RPMI8226 (cell line): ENCODE results near the gene ZNF618.

Source experiments
- DNase-seq: peaks from one replicate; pipeline ENCODE4 v3.0.0-alpha.2; 2015

Gene ZNF618

DNA sequence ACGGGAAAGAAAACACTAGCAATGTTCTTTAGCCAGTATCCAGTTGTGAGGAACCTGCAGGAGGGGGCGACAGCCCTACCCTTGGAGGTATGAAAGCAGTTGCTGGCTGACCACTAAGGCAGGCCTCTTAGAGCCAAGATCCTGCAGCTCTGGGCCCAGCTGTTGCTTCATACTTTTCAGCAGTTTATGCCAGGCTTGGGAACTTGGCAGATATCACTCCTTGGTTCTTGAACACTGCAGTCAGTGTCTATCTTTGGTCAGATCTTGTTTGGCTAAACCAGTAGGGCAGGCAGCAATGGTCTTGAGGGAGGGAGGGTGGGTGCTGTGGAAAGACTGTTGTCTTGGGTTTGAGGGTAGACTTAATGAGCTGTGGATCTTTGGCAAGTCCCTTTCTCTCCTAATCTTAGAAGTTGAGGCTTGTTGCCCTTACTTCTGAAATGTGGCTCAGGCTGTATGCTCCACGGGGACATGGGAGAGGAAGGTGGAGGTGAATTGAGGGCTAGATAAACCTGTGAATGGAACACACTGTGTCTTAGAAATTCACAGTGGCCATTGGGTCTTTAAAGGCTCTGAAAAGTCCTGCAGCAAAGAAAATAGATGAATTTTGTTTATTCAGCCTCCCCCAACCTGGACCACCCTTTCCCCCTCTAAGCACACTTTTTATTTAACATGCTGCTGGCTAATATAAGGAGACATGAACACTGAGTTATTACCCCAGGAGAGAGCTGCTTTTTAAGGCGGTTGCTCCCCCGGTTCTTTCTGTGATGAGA lies 37.5 kb downstream of the ZNF618 start:
- DNase-seq: no peak

GRCh38 chr9:113914517-113914916 lies 38.4 kb downstream of the ZNF618 start:
- no peak for DNase-seq

DNA sequence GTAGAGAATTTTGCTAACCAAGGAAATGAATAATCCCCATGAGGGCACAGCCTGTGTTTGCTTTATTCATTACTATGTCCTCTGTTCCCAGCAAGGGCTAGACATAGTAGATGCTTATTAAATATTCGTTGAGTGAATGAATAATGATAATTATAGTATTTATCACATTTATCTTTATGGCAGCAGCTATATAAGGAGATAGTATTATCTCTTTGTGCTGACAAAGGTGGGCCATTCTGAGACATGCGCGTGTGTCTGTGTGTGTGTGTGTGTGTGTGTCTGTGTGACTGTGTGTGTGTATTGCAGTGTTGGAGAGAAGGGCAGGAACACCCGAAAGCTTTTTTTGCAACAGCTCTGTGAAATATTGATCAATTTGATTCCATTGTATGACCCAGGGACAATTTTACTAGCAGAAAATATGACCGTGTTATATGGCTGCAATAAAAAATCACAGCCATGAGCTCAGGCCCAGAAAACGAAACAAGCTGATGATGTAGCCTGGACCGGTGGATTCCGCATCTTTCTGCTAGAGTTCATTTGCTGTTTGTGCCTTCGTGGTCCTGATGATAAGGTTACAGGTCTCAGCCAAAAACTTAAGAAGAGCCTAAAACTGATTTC lies 39.8 kb downstream of the ZNF618 start:
- DNase-seq: no peak

DNA sequence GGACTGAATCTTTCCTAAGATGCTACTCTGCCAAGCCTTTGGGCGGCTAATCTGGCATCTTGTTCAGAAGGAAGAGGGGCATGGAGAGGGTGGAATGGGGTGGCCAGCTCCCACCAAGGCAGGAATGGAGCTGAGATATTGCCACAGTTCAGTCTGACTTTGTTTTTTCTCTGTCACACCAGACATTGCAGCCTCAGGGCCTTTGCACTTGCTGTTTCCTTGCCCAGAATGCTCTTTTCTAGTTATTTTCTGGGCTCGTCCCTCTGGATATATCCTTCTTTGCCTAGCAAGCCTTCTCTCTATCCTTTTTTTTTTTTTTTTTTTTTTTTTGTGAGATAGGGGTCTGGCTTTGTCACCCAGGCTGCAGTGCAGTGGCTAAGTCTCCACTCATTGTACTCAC lies 40.8 kb downstream of the ZNF618 start:
- DNase-seq: no peak

GRCh38 chr9:113918697-113919350 lies 42.7 kb downstream of the ZNF618 start:
- DNase-seq: no peak

GRCh38 chr9:113919382-113919781 lies 43.3 kb downstream of the ZNF618 start:
- no peak for DNase-seq

GRCh38 chr9:113919871-113920270 lies 43.8 kb downstream of the ZNF618 start:
- no peak for DNase-seq

GRCh38 chr9:113920872-113921271 lies 44.8 kb downstream of the ZNF618 start:
- no peak for DNase-seq

DNA sequence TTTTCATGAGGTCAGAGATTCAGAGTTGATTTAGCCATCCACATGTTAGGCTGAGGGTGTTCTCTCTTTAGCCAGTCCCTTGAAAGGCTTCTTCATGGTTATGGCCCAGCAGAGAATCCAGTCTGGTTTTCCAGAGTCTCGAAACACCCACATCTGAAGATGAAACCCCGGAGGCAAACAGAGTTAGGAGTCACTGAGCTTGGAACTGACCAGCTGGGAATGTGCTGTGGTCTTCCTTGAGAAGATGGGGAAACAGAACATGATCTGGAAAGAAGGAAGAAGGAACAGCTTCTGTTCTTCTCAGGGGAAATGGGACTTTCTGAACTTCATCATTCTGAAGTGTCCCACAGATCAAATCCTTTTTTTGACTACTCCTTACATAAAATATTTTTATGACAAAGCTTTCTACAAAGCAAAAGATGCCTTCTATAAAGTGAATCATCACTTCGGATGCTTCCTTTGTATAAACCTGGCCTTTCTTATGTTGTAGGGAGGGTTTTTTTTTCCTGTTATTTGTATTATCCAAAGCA lies 45.4 kb downstream of the ZNF618 start:
- no peak for DNase-seq

GRCh38 chr9:113922160-113922559 lies 46.1 kb downstream of the ZNF618 start:
- DNase-seq: no peak

GRCh38 chr9:113926211-113926610 lies 50.1 kb downstream of the ZNF618 start:
- DNase-seq: no peak

DNA sequence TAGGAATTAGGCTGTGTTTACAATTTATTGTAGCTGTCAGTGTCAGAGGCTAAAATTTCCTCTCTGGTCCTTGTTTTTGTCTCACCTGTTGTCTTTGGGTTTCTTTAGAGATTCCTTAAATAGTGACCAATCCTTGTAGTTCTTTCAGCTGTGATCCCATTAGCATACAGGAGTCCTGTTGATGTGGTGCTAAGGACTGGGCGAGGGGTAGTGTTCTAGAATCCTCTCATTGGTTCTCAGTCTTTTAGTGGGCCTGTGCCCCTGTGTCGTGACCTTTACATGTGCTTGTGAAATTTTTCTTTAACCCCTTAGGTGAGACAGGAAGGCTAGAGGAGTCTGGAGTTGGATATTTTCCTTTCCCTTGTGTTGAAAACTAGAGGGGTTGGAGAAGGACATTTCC lies 51.2 kb downstream of the ZNF618 start:
- no peak for DNase-seq

GRCh38 chr9:113928269-113928668 lies 52.2 kb downstream of the ZNF618 start:
- no peak for DNase-seq

DNA sequence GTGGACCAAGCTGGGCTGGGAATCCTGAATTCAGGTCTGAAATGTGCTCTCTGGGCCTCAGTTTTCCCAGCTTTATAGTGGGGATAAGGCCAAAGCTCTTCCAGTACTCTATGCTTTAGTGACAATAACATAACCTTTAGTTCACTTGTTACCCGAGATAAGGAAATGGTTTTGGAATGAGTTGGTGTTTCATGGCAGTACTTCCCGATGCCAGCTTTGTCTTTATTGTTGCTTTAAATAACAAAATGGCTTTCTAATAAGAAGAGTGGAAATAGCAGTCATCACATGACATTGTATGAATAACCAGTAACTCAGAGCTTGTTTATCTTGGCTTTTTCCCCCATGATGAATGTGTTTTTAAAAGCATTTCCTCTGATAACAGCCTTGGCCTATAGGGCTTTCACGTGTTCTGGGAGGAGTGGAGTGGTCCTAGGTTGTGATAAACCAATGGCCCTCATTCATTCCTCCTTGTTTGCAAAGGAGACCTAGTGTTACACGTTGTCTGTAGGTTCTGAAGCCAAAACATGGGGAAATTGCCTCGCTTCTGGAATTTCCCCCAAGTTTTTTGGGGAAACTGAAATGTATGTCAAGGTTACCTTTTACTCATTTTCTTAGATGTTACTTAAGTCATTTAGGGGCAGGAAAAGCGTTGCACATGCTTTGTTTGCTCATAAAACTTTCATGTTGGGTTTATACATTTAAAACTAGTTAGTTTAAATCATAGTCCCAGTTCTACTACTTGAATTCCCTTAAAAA lies 53.7 kb downstream of the ZNF618 start:
- no peak for DNase-seq

GRCh38 chr9:113930390-113930783 lies 54.3 kb downstream of the ZNF618 start:
- no peak for DNase-seq

GRCh38 chr9:113931140-113931539 lies 55.0 kb downstream of the ZNF618 start:
- no peak for DNase-seq

DNA sequence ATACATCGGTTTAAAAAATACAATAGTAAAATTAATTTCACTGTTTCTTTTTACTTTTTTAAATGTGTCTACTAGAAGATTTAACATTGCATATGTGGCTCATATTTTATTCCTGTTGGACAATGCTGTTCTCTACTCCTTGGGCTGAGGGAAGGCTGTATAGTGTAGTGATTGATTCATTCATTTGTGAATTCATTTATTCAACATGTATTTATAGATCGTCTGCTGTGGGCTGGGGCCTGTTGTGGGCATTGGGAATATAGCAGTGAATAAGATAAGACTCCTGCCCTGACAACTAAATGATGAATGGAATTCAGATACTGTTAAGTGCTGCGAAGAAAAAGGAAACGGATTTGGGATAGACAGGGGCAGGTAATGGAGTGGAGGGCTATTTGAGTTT lies 55.7 kb downstream of the ZNF618 start:
- DNase-seq: no peak

- no peak for DNase-seq
These were observed 56.9 kb downstream of the ZNF618 start for GRCh38 chr9:113932906-113933584.

- DNase-seq: no peak
These were observed 57.6 kb downstream of the ZNF618 start for GRCh38 chr9:113933671-113934070.

GRCh38 chr9:113934167-113934828 lies 58.2 kb downstream of the ZNF618 start:
- no peak for DNase-seq

GRCh38 chr9:113934829-113935676 lies 58.9 kb downstream of the ZNF618 start:
- DNase-seq: no peak
